ENCODE data around the gene STK32B. TPM values are rescaled to one million over a fixed set of nuclear protein-coding genes. Genes with fewer than 3 reads are reported as not detected.

STK32B gene
- total and polyA plus RNA-seq, 4 donors = 0.02 to 0.28 (median 0.08) TPM; not detected in 1

GRCh38 chr4:5032813-5033212 lies 18.5 kb upstream of the STK32B start:
- H3K4me3 ChIP-seq (ENCODE audit: low read depth in 1 of 3, low read length in 3 of 3) = no peak overlapping the region
- DNase-seq (ENCODE audit: low spot score) = no peak
- 79% methylated on average over 5 of the region's 5 CpGs for WGBS
- no peaks in the 10 kb centered on the region for H3K9me3 ChIP-seq (ENCODE audit: control insufficient read depth in 4 of 4, low read length in 3 of 4)
- H3K4me1 ChIP-seq (ENCODE audit: control insufficient read depth in 4 of 4, insufficient read depth in 4 of 4, low read length in 3 of 4) = no peaks in the 10 kb centered on the region
- no peak for TF ChIP-seq YY1 (IDR thresholded peaks at IDR 0.05)
- TF ChIP-seq, protein P1, sequence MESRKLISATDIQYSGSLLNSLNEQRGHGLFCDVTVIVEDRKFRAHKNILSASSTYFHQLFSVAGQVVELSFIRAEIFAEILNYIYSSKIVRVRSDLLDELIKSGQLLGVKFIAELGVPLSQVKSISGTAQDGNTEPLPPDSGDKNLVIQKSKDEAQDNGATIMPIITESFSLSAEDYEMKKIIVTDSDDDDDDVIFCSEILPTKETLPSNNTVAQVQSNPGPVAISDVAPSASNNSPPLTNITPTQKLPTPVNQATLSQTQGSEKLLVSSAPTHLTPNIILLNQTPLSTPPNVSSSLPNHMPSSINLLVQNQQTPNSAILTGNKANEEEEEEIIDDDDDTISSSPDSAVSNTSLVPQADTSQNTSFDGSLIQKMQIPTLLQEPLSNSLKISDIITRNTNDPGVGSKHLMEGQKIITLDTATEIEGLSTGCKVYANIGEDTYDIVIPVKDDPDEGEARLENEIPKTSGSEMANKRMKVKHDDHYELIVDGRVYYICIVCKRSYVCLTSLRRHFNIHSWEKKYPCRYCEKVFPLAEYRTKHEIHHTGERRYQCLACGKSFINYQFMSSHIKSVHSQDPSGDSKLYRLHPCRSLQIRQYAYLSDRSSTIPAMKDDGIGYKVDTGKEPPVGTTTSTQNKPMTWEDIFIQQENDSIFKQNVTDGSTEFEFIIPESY (IDR thresholded peaks at IDR 0.05) = no peak
- TF ChIP-seq FOXA2 (IDR thresholded peaks at IDR 0.05) = no peak
- TF ChIP-seq, protein P2, sequence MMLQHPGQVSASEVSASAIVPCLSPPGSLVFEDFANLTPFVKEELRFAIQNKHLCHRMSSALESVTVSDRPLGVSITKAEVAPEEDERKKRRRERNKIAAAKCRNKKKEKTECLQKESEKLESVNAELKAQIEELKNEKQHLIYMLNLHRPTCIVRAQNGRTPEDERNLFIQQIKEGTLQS (IDR thresholded peaks at IDR 0.05) = no peak
- no peak for TF ChIP-seq RXRA (IDR thresholded peaks at IDR 0.05)
- TF ChIP-seq JUND (IDR thresholded peaks at IDR 0.05) = no peak
- TF ChIP-seq, protein P3, sequence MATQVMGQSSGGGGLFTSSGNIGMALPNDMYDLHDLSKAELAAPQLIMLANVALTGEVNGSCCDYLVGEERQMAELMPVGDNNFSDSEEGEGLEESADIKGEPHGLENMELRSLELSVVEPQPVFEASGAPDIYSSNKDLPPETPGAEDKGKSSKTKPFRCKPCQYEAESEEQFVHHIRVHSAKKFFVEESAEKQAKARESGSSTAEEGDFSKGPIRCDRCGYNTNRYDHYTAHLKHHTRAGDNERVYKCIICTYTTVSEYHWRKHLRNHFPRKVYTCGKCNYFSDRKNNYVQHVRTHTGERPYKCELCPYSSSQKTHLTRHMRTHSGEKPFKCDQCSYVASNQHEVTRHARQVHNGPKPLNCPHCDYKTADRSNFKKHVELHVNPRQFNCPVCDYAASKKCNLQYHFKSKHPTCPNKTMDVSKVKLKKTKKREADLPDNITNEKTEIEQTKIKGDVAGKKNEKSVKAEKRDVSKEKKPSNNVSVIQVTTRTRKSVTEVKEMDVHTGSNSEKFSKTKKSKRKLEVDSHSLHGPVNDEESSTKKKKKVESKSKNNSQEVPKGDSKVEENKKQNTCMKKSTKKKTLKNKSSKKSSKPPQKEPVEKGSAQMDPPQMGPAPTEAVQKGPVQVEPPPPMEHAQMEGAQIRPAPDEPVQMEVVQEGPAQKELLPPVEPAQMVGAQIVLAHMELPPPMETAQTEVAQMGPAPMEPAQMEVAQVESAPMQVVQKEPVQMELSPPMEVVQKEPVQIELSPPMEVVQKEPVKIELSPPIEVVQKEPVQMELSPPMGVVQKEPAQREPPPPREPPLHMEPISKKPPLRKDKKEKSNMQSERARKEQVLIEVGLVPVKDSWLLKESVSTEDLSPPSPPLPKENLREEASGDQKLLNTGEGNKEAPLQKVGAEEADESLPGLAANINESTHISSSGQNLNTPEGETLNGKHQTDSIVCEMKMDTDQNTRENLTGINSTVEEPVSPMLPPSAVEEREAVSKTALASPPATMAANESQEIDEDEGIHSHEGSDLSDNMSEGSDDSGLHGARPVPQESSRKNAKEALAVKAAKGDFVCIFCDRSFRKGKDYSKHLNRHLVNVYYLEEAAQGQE (IDR thresholded peaks at IDR 0.05) = no peak
- TF ChIP-seq FOXA1 (IDR thresholded peaks at IDR 0.05) = no peak
- no peak for TF ChIP-seq HNF4A (conservative IDR thresholded peaks at IDR 0.05)
- TF ChIP-seq EGR1 (IDR thresholded peaks at IDR 0.05; ENCODE audit: low read depth in 2 of 2) = no peak
- no peak for TF ChIP-seq CTCF (IDR thresholded peaks at IDR 0.05; ENCODE audit: low read depth, low read length, missing input control)
- TF ChIP-seq, protein P4, sequence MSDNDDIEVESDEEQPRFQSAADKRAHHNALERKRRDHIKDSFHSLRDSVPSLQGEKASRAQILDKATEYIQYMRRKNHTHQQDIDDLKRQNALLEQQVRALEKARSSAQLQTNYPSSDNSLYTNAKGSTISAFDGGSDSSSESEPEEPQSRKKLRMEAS (IDR thresholded peaks at IDR 0.05) = no peak
- TF ChIP-seq GABPA (IDR thresholded peaks at IDR 0.05 in 1 of 2, conservative IDR thresholded peaks at IDR 0.05 in 1 of 2) = no peak
- no peak for TF ChIP-seq RAD21 (IDR thresholded peaks at IDR 0.05)
- TF ChIP-seq TAF1 (conservative IDR thresholded peaks at IDR 0.05) = no peak
- TF ChIP-seq NR2F2 (IDR thresholded peaks at IDR 0.05) = no peak
- TF ChIP-seq SP1 (IDR thresholded peaks at IDR 0.05) = no peak
- H3K27ac ChIP-seq (ENCODE audit: low read depth in 1 of 2, low read length in 2 of 2) = no peak overlapping the region
- peaks cover 0 to 5% (median 1%) of the 10 kb centered on the region in 4 donors for H3K27me3 ChIP-seq (ENCODE audit: control insufficient read depth in 4 of 4, insufficient read depth in 4 of 4, low read length in 3 of 4)
- H3K9ac ChIP-seq (ENCODE audit: low read depth in 1 of 2, low read length in 2 of 2) = no peak overlapping the region
- H3K36me3 ChIP-seq (ENCODE audit: control insufficient read depth in 4 of 4, insufficient read depth in 3 of 4, low read depth in 1 of 4, low read length in 3 of 4) = no peaks in the 10 kb centered on the region

All from liver (tissue), 9 donors.